GM18507 (cell line): ENCODE data around the gene GLB1L.

Source experiments
- DNase-seq: peaks from one replicate; pipeline ENCODE4 v3.0.0; 2011; ENCODE audit warnings: low read depth; ENCODE audit not compliant: insufficient read length; ENCODE audit errors: extremely low spot score
- FAIRE-seq: peaks from 2 replicates; lab custom pipeline; 2011; peaks lifted over from hg19 to GRCh38; lab: Jason Lieb, UNC

The GLB1L gene

GRCh38 chr2:219282375-219282774 lies 37.1 kb upstream of the GLB1L start:
- DNase-seq (no peak), FAIRE-seq (no peak)

- no peak for FAIRE-seq
- no peak for DNase-seq
These were observed 36.3 kb upstream of the GLB1L start for GRCh38 chr2:219281588-219281987.

GRCh38 chr2:219280651-219281050 lies 35.4 kb upstream of the GLB1L start:
- DNase-seq = no peak
- no peak for FAIRE-seq

GRCh38 chr2:219279916-219280516 lies 34.8 kb upstream of the GLB1L start:
- FAIRE-seq = peak; percentile 77
- DNase-seq = no peak

GRCh38 chr2:219279151-219279915 lies 34.1 kb upstream of the GLB1L start, which contains the start of gene DNAJB2:
DNAJB2 (plus strand) TSS chr2:219279366; CDS start chr2:219279834, 468 bp downstream.
- peak; percentile 97 for FAIRE-seq

GRCh38 chr2:219278655-219279150 lies 33.5 kb upstream of the GLB1L start:
- no peak for FAIRE-seq
- DNase-seq = no peak

More at GRCh38 chr2:219279151-219279915, 34.1 kb upstream of the GLB1L start, which contains the start of gene DNAJB2:
- peak; percentile 100 for DNase-seq

GRCh38 chr2:219277703-219278654 lies 32.7 kb upstream of the GLB1L start:
- FAIRE-seq (no peak), DNase-seq (peak; percentile 62)

- FAIRE-seq = no peak
- DNase-seq = no peak
These were observed 29.2 kb upstream of the GLB1L start for GRCh38 chr2:219274361-219274921.

- DNase-seq = no peak
- FAIRE-seq = no peak
These were observed 28.7 kb upstream of the GLB1L start for GRCh38 chr2:219273937-219274336.

GRCh38 chr2:219272995-219273394 lies 27.8 kb upstream of the GLB1L start:
- FAIRE-seq = no peak
- DNase-seq = no peak

GRCh38 chr2:219272356-219272755 lies 27.1 kb upstream of the GLB1L start:
- DNase-seq (no peak), FAIRE-seq (no peak)

GRCh38 chr2:219271021-219271420 lies 25.8 kb upstream of the GLB1L start:
- FAIRE-seq (no peak), DNase-seq (no peak)

- FAIRE-seq (no peak), DNase-seq (no peak)
These were observed 24.8 kb upstream of the GLB1L start for GRCh38 chr2:219270055-219270372.

- no peak for FAIRE-seq
These were observed 24.3 kb upstream of the GLB1L start for GRCh38 chr2:219269362-219270054.

GRCh38 chr2:219268294-219268693 lies 23.1 kb upstream of the GLB1L start:
- DNase-seq = no peak
- no peak for FAIRE-seq

More at GRCh38 chr2:219269362-219270054, 24.3 kb upstream of the GLB1L start:
- no peak for DNase-seq

GRCh38 chr2:219266886-219267285 lies 21.6 kb upstream of the GLB1L start:
- FAIRE-seq (no peak), DNase-seq (no peak)

GRCh38 chr2:219266232-219266631 lies 21.0 kb upstream of the GLB1L start:
- DNase-seq (no peak), FAIRE-seq (no peak)

GRCh38 chr2:219261024-219261855 lies 16.0 kb upstream of the GLB1L start:
- DNase-seq (no peak), FAIRE-seq (no peak)
